HG02610 (cell line): ENCODE measurements around the gene ENPEP.

Source experiments
- ATAC-seq: cut with Tn5 transposase; IDR thresholded peaks from one replicate; pipeline ENCODE4 v1.9.1; 2021; ENCODE audit warnings: mild to moderate bottlenecking, moderate library complexity; ENCODE audit not compliant: unreplicated experiment

Gene ENPEP

DNA sequence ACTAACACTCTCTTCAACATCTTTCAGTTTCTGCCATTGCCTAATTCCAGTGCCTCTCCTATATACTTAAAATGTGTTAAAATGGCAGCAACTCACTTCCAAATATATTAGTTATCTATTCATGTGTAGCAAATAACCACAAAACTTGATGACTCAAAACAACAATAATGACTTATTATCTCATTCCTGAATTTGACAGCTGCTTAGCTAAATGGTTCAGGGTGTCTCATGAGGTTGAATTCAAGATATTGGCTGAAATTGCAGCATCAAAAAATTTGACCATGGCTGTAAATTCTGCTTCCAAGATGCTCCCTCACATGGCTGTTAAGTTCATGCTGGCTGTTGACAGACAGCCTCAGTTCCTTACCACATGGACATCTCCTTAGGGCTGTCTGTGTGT, 121.6 kb downstream of the ENPEP start:
- ATAC-seq: no peak

- no peak for ATAC-seq
Observed at GRCh38 chr4:110602061-110602460, 126.1 kb downstream of the ENPEP start.

DNA sequence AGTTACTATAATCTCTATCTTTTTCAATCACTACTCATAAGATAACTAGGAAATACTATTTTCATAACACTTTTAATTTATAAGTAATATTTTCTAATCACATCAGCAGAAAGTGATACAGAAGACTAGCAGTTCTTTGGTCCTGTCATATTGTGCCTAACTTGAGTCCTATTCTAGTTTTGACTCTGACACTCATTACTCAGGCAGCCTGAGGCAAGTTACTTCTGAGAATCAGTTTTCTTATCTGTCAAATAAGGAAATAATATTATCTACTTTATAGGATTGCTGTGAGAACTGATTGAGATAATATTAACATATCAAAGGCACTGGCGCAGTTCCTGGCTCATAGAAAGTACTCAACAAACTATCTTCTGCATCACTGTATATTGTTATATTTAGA, 129.1 kb downstream of the ENPEP start:
- no peak for ATAC-seq

DNA sequence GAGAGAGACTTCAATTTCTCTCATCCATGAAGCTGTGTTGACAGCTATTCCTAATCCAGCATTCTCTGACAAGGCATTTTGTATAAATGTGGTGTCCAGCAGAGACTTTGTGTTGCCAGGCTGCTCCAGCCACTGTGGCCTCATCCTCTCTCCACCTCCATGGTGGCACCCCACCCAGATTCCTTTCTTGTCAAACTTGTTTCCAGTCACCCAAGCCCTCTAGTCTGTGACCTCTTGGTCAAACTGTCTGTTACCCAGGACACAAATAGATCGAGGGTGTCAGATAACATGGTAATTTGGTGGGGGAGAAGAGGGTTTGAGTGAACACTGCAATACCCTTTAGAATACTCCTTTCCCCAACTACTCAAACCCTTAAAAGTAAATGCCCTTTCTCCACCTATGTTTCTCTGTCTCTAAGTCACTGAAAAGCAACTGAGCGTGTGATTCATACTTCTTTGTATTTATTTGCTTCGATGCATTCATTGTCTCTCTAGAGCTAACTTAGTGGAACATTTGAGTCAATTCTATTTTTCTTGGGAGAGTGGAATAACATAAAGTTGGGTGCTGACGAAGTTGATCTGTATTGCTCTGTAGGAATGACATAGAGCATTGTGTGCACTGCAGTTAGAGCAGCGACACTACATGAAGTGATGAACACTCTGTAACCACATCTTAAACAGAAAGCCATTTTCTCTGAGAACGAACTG, 133.2 kb downstream of the ENPEP start:
- ATAC-seq: no peak

- no peak for ATAC-seq
Observed at GRCh38 chr4:110610620-110610939, 134.6 kb downstream of the ENPEP start.

GRCh38 chr4:110610940-110611831, 135.2 kb downstream of the ENPEP start:
- peak; percentile 74 for ATAC-seq

DNA sequence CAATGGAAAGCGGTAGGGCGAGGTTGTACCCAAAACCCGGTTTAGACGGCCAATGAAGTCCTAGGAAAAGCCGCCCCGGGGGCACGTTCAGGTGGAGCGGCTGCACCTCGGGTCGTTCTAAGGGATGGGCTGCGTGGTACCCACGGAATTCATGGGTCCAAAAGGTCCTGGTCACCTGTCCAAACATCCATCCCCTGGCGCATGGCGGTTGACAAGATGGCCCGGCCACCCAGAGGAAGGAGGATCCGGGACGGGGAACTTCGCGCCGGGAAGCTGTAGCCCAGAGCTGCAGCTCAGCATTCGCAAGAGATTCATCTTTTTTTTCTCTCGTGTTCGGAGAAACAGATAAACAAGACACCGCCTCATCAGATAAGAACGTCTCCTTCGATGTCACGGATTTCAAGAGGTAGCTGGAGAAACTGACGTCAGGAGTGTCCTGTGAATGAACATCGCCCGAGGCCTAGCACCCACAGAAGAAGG, 136.1 kb downstream of the ENPEP start:
- ATAC-seq: no peak

DNA sequence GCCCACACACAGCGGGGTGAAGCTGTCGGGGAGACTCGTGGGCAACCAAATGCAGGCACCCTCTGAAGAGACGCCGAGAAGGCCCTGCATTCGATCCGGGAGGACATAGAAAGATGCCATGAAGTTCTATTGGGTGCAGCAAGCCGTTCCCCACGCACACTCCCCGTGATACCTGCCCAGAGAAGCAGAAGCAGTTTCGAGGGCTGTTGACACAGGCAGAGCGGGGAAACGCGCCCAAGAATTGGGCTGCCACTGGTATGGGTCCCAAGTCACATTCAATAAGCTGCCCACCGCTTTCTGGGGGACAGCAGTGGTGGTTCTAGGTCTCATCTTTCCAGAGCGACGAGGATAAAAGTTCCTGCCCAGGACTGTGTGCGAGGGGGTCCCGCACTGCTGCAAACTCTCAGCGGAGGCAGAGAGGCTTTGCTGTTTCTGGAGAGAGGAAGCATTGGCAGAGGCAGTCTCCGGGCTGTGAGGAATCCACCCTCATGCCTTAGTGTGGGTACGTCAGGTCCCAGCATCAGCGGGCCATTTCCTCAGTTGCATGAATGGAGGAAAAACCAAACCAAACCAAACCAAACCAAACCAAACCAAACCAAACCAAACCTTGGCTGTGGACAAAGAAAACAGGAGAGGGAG, 136.8 kb downstream of the ENPEP start:
- no peak for ATAC-seq

DNA sequence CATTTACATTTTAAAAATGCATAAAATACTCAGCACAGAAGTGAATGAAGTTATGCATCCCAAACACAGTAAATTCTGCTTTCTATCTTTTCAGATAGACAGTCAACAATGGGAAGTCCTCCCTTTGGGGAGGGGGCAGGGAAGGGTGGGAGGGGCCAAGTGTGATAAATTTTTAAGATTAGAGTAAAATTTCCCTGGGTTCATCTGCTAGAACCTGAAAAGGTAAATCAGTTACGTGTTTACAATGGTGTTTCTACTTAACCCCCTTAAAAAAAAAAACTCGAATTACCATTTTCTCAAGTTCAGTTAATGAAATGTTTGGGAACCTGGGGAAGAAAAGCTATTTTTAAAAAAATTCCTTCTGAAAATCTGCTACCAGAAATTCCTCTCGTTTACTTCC, 137.8 kb downstream of the ENPEP start:
- no peak for ATAC-seq

GRCh38 chr4:110614173-110614963, 138.4 kb downstream of the ENPEP start:
- ATAC-seq: no peak
